Head of caudate nucleus (tissue), 42 donors: ENCODE data around the gene KLF4.

Source experiments
- DNase-seq, 42 donors: peaks; one replicate each; pipeline versions ENCODE4 v3.0.0 to v3.0.0-alpha.2; 2020 to 2021; ENCODE audit warnings: mixed read lengths in 7 of 42
- intact Hi-C: fragments of 100-400 bp; cut with DNase I; formaldehyde crosslinking; loops from one replicate; pipeline ENCODE4 v1.15.0; 2022

The KLF4 gene

DNA sequence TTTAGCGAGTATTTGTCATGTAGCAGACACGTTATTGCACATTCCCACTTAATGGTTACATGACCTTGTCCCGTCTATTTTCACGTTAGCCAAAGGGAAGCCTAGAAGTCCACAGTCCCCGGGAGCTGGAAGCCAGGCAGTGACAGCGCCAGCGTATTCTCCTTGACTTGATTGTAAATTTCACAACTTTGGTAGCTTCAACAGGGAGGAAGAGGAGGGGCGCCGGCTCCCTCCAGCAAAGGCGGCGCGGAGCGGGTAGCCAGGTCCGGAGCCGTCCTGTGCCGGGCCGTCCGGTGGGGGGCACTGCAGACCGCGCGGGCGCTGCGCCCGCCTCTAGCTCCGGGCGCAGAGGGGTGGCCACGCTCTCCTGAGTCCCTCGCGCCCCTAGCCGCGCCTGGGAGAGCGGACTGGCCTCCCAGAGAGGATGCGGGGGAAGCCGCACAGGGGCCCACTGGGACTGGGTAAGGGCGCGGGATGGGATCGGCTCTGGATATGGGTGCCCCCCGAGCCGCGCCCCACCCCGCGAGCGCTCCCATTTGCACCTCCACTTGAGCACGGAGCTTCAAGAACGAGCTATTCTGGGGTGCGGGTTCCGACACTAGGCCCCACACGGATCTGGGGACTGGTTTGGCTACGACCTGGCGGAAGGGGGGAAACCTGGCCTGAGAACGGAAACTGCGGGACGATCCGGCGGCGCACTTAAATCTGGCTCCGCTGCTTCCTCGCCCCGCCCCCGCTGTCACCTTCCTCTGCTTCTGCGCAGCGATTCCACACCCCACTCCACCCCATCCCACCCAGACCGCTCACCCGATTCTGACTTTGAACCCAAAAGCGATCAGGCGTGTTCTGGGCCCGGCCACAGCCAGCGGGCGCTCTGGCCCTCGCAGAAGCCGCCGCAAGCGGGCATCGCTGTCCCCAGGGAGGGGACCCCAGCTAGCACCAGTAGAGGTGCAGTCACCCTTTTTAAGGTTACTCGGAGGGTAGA is 23.8 kb downstream of the KLF4 start:
- intact Hi-C loops: no loop called here
- DNase-seq: peak in 40 of 42 donors; percentile 22 to 82 (median 60)

DNA sequence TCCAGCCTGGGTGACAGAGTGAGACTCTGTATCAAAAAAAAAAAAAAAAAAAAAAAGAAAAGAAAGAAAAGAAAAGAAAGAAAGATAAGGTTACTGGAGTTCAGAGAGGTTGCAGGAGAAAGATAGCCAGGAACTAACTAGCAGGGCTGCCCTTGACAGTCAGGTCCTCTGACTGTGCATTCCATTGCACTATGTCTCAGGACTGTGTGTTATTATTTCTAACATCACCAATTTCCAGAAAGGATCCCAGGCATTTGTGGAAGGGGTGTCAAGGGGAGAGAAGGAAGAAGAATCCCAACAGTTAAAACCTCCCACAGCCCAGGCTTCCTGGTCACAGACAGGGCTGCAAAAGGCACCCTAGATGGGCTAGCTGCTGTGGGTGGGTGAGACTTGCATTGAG is 25.1 kb downstream of the KLF4 start:
- DNase-seq: no peak
- intact Hi-C loops: no loop called here

DNA sequence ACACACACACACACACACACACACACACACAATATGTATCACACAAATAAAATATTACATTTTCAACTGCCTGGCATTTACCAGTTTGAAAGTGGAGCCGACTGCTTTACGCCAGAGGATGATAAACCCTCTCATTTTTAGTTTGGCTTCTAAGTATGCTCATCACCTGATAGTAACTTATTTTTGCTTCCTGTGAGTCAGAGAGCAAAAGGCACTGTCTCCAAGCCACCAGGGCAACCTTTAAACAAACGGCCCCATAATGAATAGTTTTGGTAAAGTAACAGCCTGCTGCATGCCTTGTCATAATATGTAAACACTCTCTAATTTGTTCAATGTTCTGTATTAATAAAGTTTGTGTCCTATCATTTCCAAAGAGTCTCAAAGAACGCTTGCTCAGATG is 26.9 kb downstream of the KLF4 start:
- intact Hi-C loops: no loop called here
- no peak for DNase-seq

DNA sequence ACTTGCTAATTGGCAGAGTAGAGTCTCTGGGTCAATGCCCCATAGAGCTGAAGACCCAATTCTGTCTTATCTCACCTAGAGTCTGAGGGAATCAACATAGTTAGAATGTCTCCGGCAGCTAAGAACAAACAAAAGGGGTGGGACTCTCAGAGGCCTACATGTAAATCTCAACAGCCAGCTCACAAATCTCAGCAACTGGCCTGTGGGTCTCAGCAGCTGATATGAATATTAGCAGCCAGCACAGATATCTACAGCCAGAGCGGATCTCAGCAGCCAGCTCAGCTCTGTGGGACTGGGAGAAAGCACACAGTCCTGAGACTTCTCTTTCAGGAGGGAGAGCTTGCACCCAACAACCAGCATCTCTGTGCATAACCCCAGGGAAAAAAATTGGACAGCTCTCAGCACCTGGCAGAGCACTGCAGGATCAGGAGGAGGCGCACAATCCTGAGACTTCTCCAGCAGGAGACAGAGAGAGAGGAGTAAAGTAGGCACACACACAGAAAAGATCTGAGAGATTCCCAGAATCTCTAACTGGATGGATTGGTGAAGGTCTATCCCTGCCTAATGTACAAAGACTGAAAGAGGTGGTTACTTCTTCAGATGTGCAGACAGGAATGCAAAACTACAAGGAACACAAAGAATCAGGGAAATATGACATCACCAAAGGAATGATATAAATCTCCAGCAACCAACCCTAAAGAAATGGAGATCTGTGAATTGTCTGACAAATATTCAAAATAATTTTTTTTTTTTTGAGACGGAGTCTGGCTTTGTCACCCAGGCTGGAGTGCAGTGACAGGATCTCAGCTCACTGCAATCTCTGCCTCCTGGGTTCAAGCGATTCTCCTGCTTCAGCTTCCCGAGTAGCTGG is 29.2 kb downstream of the KLF4 start:
- intact Hi-C loops: no loop called here
- no peak for DNase-seq

DNA sequence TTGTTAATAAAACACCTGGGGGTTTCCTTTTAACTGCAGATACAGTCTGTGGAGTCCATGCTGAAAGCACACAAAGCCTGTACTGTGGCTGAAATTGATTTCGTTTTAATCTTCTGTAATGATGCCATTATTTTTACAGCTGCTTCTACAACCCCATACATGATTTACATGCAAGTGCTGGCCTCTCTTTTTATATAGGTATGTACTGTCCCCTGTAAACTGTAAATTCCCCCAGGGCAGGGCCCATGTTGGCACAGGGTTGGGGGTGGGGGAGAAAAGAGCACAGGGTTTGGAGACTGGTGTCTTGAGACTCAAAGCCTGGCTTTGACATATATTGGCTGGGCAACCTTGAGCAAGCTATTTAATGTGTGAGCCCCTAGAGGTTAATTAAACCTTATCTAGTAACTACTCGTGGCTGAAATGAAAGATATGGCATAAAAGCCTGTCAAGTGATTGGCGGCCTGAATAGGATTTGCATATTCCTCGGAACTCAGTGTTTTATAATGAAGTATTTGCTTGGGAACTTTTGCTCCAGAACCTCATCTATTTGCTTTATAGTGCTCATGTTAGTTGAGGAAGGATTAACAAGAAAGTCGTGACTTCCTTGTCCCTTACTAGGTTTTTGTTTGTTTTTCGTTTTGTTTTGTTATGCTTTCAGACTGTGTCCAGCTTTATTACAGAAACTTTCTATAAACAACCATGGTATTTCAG is 34.0 kb downstream of the KLF4 start:
- intact Hi-C loops: no loop called here
- no peak for DNase-seq

DNA sequence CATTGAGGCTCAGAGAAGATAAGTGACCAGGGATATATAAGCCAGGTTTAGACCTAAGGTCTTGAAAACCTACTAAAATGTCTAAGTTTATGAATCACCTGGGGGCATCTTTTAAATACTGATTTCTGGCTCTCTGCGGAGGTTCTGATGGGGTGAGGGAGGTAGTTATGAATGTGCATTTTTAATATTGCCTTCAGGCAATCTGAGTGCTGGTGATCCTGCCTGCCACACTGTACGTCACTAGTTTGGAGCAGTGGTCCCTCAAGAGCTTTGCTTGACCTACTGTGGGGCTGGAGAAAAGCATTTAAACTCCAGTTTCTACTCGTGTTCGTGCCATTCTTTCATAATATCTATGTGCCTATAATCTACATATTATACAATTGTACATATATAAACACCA is 36.1 kb downstream of the KLF4 start:
- intact Hi-C loops: no loop called here
- no peak for DNase-seq

DNA sequence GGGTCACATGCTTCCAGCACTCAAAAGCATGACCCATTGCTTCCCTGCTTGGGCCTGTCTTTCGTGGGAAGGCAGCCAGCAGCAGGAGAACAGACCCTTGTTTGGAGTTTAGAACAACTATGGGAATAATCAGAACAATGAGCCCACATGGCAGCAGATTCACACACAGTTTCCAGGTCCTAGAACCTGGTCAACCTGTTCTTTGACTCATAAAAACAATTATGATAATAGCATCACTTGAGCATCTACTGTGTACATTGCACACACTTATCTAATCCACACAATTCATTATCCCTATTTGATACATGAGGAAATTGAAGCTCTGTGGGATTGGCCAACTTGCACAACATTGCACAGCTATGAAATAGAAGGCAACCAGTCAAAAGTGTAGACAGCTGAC is 41.7 kb downstream of the KLF4 start:
- intact Hi-C loops: no loop called here
- no peak for DNase-seq

DNA sequence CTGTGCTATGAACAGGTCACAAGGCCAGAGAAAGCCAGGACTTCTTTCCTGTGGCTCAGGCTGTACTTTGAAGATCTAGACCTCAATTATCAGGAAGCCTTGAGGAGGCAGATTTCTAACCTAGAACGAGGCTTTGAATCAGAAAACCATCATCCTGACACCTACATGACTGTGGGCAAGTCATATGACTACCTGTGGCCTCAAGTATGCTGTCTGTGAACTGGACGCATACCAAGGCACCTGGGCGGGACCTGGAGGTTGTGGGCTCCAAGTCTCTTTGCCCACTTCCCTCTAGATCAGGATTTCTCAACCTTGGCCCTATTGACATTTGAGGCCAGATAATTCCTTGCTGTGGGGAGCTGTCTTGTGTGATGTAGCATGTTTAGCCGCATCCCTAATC is 42.5 kb downstream of the KLF4 start:
- intact Hi-C loops: no loop called here
- DNase-seq: no peak

DNA sequence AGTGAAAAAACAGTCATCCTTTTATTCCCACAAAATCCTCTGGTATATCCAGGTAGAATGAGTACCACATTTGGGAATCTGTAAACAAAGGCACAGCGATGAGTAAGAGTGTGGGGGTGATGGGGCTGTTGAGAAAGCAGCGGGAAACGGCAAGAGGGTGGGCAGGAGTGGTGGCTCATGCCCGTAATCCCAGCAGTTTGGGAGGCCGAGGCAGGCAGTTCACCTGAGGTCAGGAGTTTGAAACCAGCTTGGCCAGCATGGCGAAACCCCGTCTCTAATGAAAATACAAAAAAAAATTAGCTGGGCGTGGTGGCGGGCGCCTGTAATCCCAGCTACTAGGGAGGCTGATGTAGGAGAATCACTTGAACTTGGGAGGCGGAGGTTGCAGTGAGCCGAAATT is 43.1 kb downstream of the KLF4 start:
- intact Hi-C loops: no loop called here
- DNase-seq: no peak

DNA sequence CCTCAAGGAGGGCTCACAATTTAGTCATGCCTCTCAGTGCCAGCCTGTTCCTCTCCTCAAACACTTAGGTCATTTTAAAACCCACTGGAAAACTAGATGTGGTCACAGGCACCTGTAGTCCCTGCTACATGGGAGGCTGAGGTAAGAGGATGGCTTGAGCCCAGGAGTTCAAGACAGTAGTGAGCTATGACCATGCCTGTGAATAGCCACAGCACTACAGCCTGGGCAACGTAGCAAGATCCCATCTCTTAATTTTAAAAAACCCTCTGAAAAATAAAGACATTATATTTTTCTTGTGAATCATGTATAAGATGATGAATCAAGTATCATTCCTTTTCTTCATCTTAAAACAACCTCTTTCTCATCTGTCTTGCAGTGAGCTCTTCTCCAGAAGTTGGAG is 45.8 kb downstream of the KLF4 start:
- intact Hi-C loops: no loop called here
- DNase-seq: no peak

DNA sequence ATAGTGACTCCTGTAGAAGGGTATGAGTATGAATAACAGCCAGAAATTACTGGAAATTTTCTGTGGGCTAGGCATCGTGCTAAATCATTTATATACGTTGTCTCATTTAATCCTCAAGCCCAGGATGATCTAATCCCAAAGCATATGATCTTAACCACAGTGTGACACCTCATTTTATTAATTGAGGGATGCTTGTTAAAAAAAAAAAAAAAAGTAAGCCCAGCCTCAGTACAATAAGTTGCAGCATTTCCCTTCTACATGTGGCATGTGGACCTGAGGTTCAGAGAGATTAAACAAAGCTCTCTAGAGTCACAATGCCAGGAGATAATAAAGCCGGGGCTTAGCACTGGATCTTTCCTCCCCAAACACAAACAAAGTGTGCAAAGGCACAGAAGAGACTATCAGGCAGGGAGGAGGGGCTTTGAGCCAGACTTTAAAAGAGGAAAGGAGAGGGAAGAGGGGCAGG is 49.5 kb downstream of the KLF4 start:
- no peak for DNase-seq
- intact Hi-C loops: no loop called here

DNA sequence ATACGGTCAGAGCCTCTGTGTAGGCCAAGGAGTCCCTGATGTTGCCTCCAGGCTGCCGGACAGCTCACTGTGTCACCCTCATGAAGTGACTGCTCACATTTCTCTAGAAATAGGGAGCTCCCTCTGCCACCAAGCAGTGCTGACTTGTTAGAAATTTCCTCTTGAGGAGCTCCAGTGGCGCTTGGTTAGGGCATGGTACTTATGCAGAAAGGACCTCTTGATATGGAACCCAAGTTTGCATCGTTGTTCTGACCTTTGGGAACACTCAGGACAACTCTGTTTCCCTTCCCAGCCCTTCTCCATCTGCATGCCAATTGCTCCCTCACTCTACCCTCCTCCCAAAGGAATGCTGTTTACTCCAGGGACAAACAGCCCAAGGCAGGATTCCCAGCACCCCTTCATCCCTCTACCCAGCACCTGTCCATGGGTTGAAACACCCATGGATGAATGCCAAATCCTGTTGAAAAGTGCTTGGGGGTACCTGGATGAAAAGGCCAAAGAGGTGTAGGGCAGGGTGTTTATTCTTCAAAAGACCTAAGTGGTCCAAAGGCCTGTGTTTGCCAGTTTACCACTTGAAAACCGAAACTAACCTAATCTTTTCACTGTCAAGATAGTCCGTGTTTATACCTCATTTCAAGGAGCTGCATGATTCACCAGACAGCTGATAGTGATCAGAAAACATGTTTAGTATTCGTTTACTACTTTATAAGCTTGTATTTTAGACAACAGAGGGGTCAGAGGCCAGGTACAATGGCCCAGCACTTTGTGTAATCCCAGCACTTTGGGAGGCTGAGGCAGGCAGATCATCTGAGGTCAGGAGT is 51.1 kb downstream of the KLF4 start:
- intact Hi-C loops: no loop called here
- DNase-seq: no peak

DNA sequence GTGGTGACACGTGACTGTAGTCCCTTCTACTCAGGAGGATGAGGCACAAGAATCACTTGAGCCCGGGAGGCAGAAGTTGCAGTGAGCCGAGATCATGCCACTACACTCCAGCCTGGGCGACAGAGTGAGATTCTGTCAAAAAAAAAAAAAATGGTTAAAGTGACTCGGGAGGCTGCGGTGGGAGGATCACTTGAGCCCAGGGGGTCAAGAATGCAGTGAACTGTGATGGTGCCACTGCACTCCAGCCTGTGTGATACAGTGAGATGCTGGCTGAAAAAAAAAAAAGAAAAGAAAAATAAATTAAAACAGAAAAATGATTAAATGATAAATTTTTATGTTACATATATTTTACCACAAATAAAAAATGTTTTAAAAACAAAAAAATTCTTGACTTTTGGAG is 51.9 kb downstream of the KLF4 start:
- no peak for DNase-seq
- intact Hi-C loops: no loop called here

DNA sequence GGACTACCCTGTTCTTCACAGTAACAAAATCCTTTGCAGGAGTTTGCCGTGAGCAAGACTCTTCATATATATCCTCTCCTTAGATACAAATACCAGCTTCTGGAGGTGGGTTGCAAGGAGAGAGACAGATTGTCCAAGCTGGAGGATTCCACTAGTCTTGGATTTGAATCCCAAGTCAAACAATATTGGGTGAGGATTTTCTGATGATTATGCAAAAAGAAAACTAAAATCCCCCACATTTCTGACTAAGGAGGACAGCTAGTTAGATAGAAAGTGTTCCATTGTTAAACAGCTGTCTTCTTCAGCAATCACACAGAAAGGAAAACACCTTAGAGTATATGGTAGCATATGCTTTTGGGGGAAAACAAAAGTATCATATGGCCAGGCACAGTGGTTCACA is 54.2 kb downstream of the KLF4 start:
- intact Hi-C loops: no loop called here
- no peak for DNase-seq
